Lung (tissue), 12 donors: Measurements from ENCODE around the gene CPLANE1. TPM values are rescaled to one million over a fixed set of nuclear protein-coding genes. Genes with fewer than 3 reads are reported as not detected.

Source experiments
- ATAC-seq: fragments of 200-7000 bp; cut with Tn5 transposase; one replicate; pipeline ENCODE4 v1.9.1; 2020; ENCODE audit warnings: moderate number of reproducible peaks; ENCODE audit not compliant: insufficient read depth, low FRiP score
- DNase-seq, 3 donors: peaks; one replicate each; pipeline ENCODE4 v3.0.0-alpha.2; 2013 to 2017
- H3K27ac ChIP-seq, 2 donors: one replicate each; pipeline ENCODE4 v1.5.1; 2013; ENCODE audit warnings: mild to moderate bottlenecking in 2 of 2, moderate library complexity in 2 of 2, control low read depth in 1 of 2, inconsistent platforms in 1 of 2, low read depth in 1 of 2, low read length in 1 of 2
- H3K27me3 ChIP-seq, 3 donors: one replicate each; pipeline ENCODE4 v1.5.1; 2013; ENCODE audit warnings: low read length in 2 of 3; ENCODE audit not compliant: control insufficient read depth in 3 of 3, insufficient read depth in 3 of 3
- H3K36me3 ChIP-seq, 4 donors: one replicate each; pipeline ENCODE4 v1.5.1; 2013; ENCODE audit warnings: low read length in 4 of 4, mild to moderate bottlenecking in 1 of 4, moderate library complexity in 1 of 4; ENCODE audit not compliant: control insufficient read depth in 4 of 4, insufficient read depth in 4 of 4
- H3K4me1 ChIP-seq, 5 donors: one replicate each; pipeline ENCODE4 v1.5.1; 2013; ENCODE audit warnings: low read length in 5 of 5, mild to moderate bottlenecking in 2 of 5, moderate library complexity in 1 of 5; ENCODE audit not compliant: control insufficient read depth in 5 of 5, insufficient read depth in 5 of 5
- H3K4me3 ChIP-seq: one replicate; pipeline ENCODE4 v1.5.1; 2013; ENCODE audit warnings: mild to moderate bottlenecking, control low read depth, moderate library complexity
- H3K9ac ChIP-seq, 2 donors: one replicate each; pipeline ENCODE4 v1.5.1; 2013; ENCODE audit warnings: low read length in 2 of 2, control low read depth in 1 of 2; ENCODE audit not compliant: insufficient read depth in 1 of 2
- H3K9me3 ChIP-seq, 4 donors: one replicate each; pipeline ENCODE4 v1.5.1; 2013; ENCODE audit warnings: low read length in 3 of 4, mild to moderate bottlenecking in 1 of 4, moderate library complexity in 1 of 4; ENCODE audit not compliant: control insufficient read depth in 4 of 4, insufficient read depth in 3 of 4
- CTCF ChIP-seq: IDR thresholded peaks from 2 replicates; pipeline ENCODE4 v1.5.1; 2012; ENCODE audit warnings: mild to moderate bottlenecking; ENCODE audit errors: control extremely low read depth, extremely low read depth
- WGBS, 2 donors: extraction: QIAGEN DNeasy Blood & Tissue Kit; methylation state at CpG; one replicate each; pipeline ENCODE4 v1.1.7; 2013; 5-methylcytosine and 5-hydroxymethylcytosine counted together
- polyA plus RNA-seq, 2 donors: library from polyadenylated mRNA; stranded (reverse); fragments of 200-250 nt; gene quantifications; one replicate each; pipeline ENCODE4 v1.2.1, GENCODE V29; 2013
- total RNA-seq, 2 donors: library from RNA; depleted of rRNA in 1 of 2; stranded (reverse); fragments of >200 nt in 1 of 2; gene quantifications; one replicate each; pipeline ENCODE4 v1.2.1, GENCODE V29; 2014 to 2021
- donor health status: control.
- donor health status: control.
- donor health status: Bipolar disorder and iron deficiency.
- donor health status: healthy.
- donor health status: DM: yes; HTN: yes; CAD: no.

CPLANE1 gene
- total and polyA plus RNA-seq, 4 donors = 2.5 to 66.4 (median 12.5) TPM

GRCh38 chr5:37133939-37134338 lies 115.2 kb downstream of the CPLANE1 start:
- Histone ChIP-seq H3K4me1 (no peaks in the 10 kb centered on the region), H3K4me3 (no peak overlapping the region), H3K9me3 (peaks cover 0 to 2% (median 0%) of the 10 kb centered on the region in 4 donors), H3K36me3 (peaks cover 0 to 40% (median 22%) of the 10 kb centered on the region in 4 donors), H3K27me3 (no peaks in the 10 kb centered on the region), H3K9ac (no peak overlapping the region), H3K27ac (no peak overlapping the region)
- no peak for TF ChIP-seq CTCF
- ATAC-seq (no peak), DNase-seq (no peak)
- 96 to 97% methylated on average over 2 of the region's 2 CpGs for WGBS, 2 donors

GRCh38 chr5:37132646-37133045 lies 116.5 kb downstream of the CPLANE1 start:
- Histone ChIP-seq H3K9me3 (peaks cover 0 to 2% (median 0%) of the 10 kb centered on the region in 4 donors), H3K36me3 (peaks cover 0 to 28% (median 18%) of the 10 kb centered on the region in 4 donors)
- WGBS, 2 donors = 94 to 100% methylated on average over 1 of the region's 1 CpG

GRCh38 chr5:37121465-37121864 lies 127.7 kb downstream of the CPLANE1 start:
- no peak overlapping the region for H3K9ac ChIP-seq
- no peaks in the 10 kb centered on the region for H3K27me3 ChIP-seq
- ATAC-seq = no peak
- H3K9me3 ChIP-seq = no peaks in the 10 kb centered on the region
- WGBS, 2 donors = 51 to 66% methylated on average over 6 of the region's 6 CpGs
- H3K4me1 ChIP-seq = no peaks in the 10 kb centered on the region
- no peak overlapping the region for H3K27ac ChIP-seq
- no peak for DNase-seq
- H3K36me3 ChIP-seq = peaks cover 6 to 36% (median 10%) of the 10 kb centered on the region in 4 donors
- no peak overlapping the region for H3K4me3 ChIP-seq
- no peak for TF ChIP-seq CTCF

More at GRCh38 chr5:37132646-37133045, 116.5 kb downstream of the CPLANE1 start:
- H3K4me3 ChIP-seq = no peak overlapping the region
- no peaks in the 10 kb centered on the region for H3K27me3 ChIP-seq
- no peak for TF ChIP-seq CTCF
- ATAC-seq = no peak
- H3K9ac ChIP-seq = no peak overlapping the region
- H3K4me1 ChIP-seq = no peaks in the 10 kb centered on the region
- no peak overlapping the region for H3K27ac ChIP-seq
- DNase-seq = no peak

GRCh38 chr5:37121027-37121426 lies 128.1 kb downstream of the CPLANE1 start:
- H3K4me3 ChIP-seq = no peak overlapping the region
- ATAC-seq (no peak), DNase-seq (no peak)
- 15 to 84% methylated on average over 1 of the region's 1 CpG for WGBS, 2 donors
- H3K36me3 ChIP-seq = peaks cover 6 to 35% (median 9%) of the 10 kb centered on the region in 4 donors
- H3K27me3 ChIP-seq = no peaks in the 10 kb centered on the region
- H3K27ac ChIP-seq = no peak overlapping the region
- H3K4me1 ChIP-seq = no peaks in the 10 kb centered on the region
- H3K9ac ChIP-seq = no peak overlapping the region
- TF ChIP-seq CTCF = no peak
- no peaks in the 10 kb centered on the region for H3K9me3 ChIP-seq
